Measurements from ENCODE around the gene PMP22.

The PMP22 gene

GRCh38 chr17:15265131-15265530 is at the start of gene PMP22:
TSS of gene PMP22 (minus strand) at chr17:15265326. CDS start at chr17:15260727, 4,599 bp downstream.
- DNase-seq (ENCODE audit: low read depth) = no peak

DNA sequence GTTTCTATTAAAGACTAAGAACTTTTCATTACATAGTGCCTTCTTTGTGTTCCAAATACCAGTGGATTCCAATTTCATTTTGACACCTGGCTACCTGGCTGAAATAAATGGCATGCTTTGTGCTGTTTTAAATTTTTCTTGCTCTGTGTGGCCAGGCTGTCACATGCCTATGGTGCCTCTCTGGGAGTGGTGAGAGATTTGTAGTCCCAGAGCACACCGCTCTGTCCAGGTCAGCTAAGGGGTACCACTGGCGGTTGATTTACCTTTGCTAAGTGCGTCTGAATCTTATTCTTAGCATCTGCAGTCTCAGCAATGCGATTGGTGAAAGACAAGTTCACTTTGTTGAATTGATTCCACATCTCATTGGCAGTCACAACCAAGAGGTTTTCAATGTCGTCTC is 46.9 kb upstream of the PMP22 start:
- DNase-seq (ENCODE audit: low read depth) = no peak

GRCh38 chr17:15309793-15310192 is 44.7 kb upstream of the PMP22 start:
- DNase-seq (ENCODE audit: low read depth) = no peak

DNA sequence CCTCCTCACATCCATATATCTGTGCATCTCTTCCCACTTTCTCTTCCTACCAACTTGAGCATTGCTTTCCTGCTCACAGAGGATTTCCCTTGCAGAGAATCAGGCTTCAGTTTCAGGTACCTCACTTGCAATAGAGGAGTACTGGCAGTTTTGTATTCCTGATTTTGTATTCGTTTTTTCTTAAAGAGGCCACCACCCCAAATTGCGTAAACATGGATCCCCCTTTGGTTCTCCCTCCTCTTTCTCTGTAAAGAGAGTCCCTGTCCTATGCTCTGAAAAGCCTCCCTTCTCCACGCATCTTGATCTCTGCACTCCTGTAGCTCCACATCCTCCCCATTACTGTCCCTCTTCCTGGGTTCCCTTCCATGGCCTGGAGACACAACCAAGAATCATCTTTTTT is 44.1 kb upstream of the PMP22 start:
- no peak for DNase-seq (ENCODE audit: low read depth)

GRCh38 chr17:15308758-15309157 is 43.6 kb upstream of the PMP22 start:
- DNase-seq (ENCODE audit: low read depth) = no peak

- no peak for DNase-seq (ENCODE audit: low read depth)
Measured at GRCh38 chr17:15307710-15308111, 42.6 kb upstream of the PMP22 start.

DNA sequence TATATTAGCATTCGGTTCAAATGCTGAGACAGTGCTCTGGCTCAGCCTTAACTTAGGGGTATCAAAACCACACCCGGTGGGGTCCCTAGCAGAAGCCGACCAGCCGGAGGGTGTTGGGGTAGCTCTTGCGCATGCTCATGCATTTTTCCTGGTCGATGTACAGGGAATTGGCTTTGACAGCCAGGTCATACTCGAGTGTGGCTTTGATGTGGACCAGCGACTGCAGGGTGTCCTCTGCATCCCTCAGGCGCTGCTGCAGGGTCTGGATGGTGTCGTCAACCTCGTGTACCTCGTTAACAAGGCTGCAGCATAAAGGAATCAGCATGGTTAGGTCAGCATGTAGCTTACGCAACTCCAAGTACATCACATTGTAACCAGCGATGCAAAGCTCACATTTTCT is 38.7 kb upstream of the PMP22 start:
- DNase-seq (ENCODE audit: low read depth) = no peak

- DNase-seq (ENCODE audit: low read depth) = no peak
Measured at GRCh38 chr17:15303268-15303667, 38.1 kb upstream of the PMP22 start.

GRCh38 chr17:15301845-15302244 is 36.7 kb upstream of the PMP22 start:
- DNase-seq (ENCODE audit: low read depth) = no peak

- no peak for DNase-seq (ENCODE audit: low read depth)
Measured at GRCh38 chr17:15298176-15298575, 33.0 kb upstream of the PMP22 start.

- no peak for DNase-seq (ENCODE audit: low read depth)
Measured at GRCh38 chr17:15293558-15293957, 28.4 kb upstream of the PMP22 start.

GRCh38 chr17:15291674-15292361 is 26.7 kb upstream of the PMP22 start:
- DNase-seq (ENCODE audit: low read depth) = no peak

- DNase-seq (ENCODE audit: low read depth) = no peak
Measured at GRCh38 chr17:15290605-15291004, 25.5 kb upstream of the PMP22 start.

- no peak for DNase-seq (ENCODE audit: low read depth)
Measured at GRCh38 chr17:15289285-15290183, 24.4 kb upstream of the PMP22 start.

DNA sequence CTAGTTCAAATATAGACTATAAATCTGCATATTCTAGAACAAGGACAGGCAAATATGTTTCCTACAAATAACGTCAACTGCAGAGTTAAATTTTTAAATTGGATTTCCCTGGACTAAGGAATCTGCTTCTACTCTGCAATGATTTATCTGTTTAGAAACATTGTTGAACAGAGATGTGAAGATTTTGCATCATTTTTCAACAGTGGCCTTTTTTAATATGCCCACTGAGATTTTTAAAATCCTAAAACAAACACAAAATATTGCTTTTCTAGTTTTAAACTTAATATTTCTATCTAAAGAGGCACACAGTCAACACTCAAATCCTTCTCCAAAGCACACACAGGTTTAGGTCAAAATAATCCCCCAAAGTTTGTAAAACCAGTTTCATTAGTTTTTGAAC is 23.7 kb upstream of the PMP22 start:
- no peak for DNase-seq (ENCODE audit: low read depth)

DNA sequence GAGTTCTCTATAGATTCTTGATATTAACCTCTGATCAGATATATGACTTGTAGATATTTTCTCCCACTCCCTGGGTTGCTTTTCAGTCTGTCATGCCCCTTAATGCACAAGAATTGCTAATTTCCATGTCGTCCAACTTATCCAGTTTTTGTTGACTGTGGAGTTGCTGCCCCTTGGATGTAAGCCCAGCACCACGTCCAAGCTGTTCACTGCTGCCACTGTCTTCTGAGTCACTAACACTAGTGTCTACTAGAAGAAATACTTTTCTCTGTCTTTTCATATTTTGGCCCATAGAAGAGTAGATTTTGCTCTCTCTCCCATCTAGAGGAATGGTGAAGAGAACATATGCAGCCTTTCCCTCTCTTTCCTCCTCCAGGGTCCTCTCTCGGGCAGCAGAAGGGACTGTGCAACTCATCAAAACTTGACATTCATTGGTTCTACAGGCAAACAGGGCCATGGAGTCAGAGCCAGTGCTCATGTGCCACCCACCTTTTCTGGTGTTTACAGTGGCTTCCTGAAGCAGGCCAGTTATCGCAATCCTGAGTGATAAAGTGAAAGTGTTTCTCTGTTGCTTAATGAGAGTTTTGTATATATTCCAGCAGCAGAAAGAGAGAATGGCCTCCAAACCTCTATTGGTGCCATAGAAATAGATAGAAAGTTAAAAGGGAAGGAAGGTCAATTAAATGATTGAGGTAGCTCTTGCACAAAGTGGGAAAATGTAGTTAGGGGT is 22.6 kb upstream of the PMP22 start:
- no peak for DNase-seq (ENCODE audit: low read depth)

GRCh38 chr17:15285466-15285865 is 20.3 kb upstream of the PMP22 start:
- DNase-seq (ENCODE audit: low read depth) = no peak

DNA sequence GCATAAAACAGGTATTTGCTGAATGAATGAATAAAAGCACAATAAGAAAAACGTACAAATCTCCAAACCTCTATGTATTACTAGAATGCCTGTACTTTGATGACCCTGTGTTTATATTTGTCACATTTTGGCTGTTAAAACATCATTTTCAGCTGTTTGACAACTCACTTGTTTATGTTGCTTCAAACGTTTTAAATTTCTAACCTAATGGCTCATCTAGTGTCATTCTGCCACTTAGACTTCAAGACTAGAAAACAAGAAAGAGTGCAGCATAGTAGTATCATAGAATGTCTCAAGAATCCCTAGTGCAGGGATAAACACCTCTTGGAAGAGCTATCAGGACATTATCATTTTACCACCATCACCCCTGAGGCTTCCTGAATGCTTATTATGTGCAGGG is 19.4 kb upstream of the PMP22 start:
- no peak for DNase-seq (ENCODE audit: low read depth)

DNA sequence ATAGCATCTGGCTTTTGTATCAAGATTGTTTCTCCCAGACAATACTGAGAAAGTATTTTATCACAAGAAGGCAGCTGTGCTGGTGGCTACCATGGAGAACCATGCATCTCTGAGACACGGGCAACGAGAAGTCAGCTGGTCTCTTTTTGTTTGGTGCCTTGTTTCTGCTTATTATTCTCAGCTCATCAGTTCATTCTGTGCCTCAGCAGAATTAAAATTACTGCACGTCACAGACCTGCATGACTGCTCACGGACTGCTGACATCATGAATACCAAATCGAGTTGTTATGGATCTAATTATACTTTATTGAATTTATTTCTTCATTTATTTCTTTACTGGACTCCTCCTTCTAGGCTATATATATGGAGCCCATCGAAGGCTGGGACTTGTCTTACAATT is 19.0 kb upstream of the PMP22 start:
- DNase-seq (ENCODE audit: low read depth) = no peak

DNA sequence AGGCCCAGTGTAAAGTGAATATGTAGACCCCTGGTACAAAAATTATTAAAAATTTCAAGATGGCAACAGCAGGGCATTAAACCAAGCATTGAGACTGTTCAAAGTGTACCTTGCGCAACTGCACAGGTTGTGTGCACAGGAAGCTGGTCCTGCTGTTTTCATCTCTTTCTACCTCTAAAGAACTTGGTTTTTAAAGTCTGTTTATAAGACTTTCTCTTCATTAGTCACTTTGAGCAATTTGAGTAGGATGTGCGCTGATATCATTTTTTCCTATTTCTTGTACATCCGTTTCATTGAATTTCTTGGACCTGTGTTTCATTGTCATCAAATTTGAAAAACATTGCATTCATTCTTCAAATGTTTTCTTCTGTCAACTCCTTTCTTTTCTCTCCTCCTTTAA is 16.8 kb upstream of the PMP22 start:
- DNase-seq (ENCODE audit: low read depth) = no peak

- DNase-seq (ENCODE audit: low read depth) = no peak
Measured at GRCh38 chr17:15278924-15279477, 13.9 kb upstream of the PMP22 start.

DNA sequence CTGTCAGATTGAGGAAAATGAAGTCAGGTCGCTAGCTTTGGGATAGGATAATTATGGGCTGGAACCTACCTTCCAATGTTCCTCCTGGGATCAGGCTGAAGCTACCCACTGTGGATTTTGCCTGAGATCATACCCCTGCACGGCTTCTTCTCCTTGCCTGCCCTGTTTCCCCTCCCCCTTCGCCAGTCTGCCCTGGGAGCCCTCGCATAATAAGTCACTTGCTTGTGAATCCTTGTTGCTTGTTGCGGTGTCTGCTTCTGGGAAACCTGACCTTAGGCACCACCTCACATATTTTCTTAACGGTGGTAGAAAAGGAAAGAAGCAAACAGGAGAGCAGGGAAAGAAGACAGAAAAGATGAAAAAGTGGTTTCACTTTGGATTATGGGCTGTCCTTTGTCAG is 13.3 kb upstream of the PMP22 start:
- DNase-seq (ENCODE audit: low read depth) = no peak

DNA sequence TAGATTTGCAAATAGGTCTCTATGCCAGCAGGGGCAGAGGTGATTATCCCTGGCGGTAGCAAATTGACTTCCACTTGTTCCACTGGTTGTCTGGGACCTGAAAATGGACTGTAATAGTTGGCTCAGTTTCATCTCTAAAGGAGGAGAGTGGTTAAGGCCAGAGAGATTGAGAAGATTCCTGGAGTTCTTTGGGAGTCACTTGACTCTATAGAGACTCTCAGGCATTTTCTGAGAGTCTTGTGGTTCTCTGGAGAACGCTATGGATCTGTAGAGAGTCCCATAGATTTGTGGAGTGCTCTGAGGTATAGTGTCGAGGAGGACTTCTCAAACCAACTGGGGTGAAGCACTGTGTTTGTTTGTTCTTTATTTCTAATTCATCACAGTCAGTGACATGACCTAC is 8.9 kb upstream of the PMP22 start:
- DNase-seq (ENCODE audit: low read depth) = no peak
